Eye (tissue), 1 donor: ENCODE data around the gene NNMT.

Experiments used
- DNase-seq: peaks from one replicate; pipeline ENCODE4 v3.0.0-alpha.2; 2015

The NNMT gene

GRCh38 chr11:114285599-114285998 is 10.6 kb upstream of the NNMT start:
- DNase-seq: no peak

- no peak for DNase-seq
Observed at GRCh38 chr11:114286229-114286628, 10.0 kb upstream of the NNMT start.

GRCh38 chr11:114287154-114287553 is 9.0 kb upstream of the NNMT start:
- no peak for DNase-seq

GRCh38 chr11:114288136-114288535 is 8.1 kb upstream of the NNMT start:
- no peak for DNase-seq

GRCh38 chr11:114289779-114290178 is 6.4 kb upstream of the NNMT start:
- no peak for DNase-seq

GRCh38 chr11:114290503-114291235 is 5.5 kb upstream of the NNMT start:
- no peak for DNase-seq

GRCh38 chr11:114291381-114291780 is 4.8 kb upstream of the NNMT start:
- DNase-seq: no peak

- no peak for DNase-seq
Observed at GRCh38 chr11:114291842-114292680, 4.1 kb upstream of the NNMT start.

- DNase-seq: no peak
Observed at GRCh38 chr11:114293201-114293711, 2.9 kb upstream of the NNMT start.

GRCh38 chr11:114296605-114297372 is 590 bp downstream of the NNMT start:
- no peak for DNase-seq

GRCh38 chr11:114297806-114298709 is 1.9 kb downstream of the NNMT start:
- DNase-seq: no peak

GRCh38 chr11:114298710-114299109 is 2.5 kb downstream of the NNMT start:
- no peak for DNase-seq

GRCh38 chr11:114301088-114301487 is 4.9 kb downstream of the NNMT start:
- no peak for DNase-seq

- no peak for DNase-seq
Observed at GRCh38 chr11:114301927-114302326, 5.7 kb downstream of the NNMT start.

- no peak for DNase-seq
Observed at GRCh38 chr11:114302663-114303062, 6.5 kb downstream of the NNMT start.

- DNase-seq: no peak
Observed at GRCh38 chr11:114304065-114304464, 7.9 kb downstream of the NNMT start.

GRCh38 chr11:114304969-114305368 is 8.8 kb downstream of the NNMT start:
- no peak for DNase-seq

- no peak for DNase-seq
Observed at GRCh38 chr11:114307524-114308203, 11.5 kb downstream of the NNMT start.

- no peak for DNase-seq
Observed at GRCh38 chr11:114308689-114309089, 12.5 kb downstream of the NNMT start.

GRCh38 chr11:114309517-114309916 is 13.3 kb downstream of the NNMT start:
- no peak for DNase-seq

GRCh38 chr11:114310095-114310494 is 13.9 kb downstream of the NNMT start:
- DNase-seq: no peak

- DNase-seq: no peak
Observed at GRCh38 chr11:114311946-114312345, 15.7 kb downstream of the NNMT start.
